H1 (cell line): ENCODE measurements around the gene CTNND2. TPM values are rescaled to one million over a fixed set of nuclear protein-coding genes. Genes with fewer than 3 reads are reported as not detected.

Experiments
- CTCF ChIA-PET: fragments of 300-600 bp; sonication (Branson Sonifier 250); formaldehyde crosslinking; loops from one replicate; lab custom pipeline; 2021; ENCODE audit not compliant: partially characterized antibody; lab: Charles Lee
- POLR2A ChIA-PET: fragments of 300-600 bp; sonication (Branson Sonifier 250); formaldehyde crosslinking; loops from one replicate; lab custom pipeline; 2021; ENCODE audit warnings: inconsistent platforms; ENCODE audit not compliant: partially characterized antibody; lab: Charles Lee
- DNase-seq, 2 experiments: peaks; one replicate each; pipeline versions ENCODE4 v3.0.0 to v3.0.0-alpha.2; 2010 to 2022; ENCODE audit warnings: low spot score in 2 of 2, low read depth in 1 of 2, mixed read lengths in 1 of 2
- FAIRE-seq: peaks from 2 replicates; lab custom pipeline; 2011; peaks lifted over from hg19 to GRCh38; lab: Jason Lieb, UNC
- H2AFZ ChIP-seq: 2 replicates; pipeline ENCODE4 v1.8.1; 2012; ENCODE audit warnings: low read length, inconsistent platforms
- H2AK5ac ChIP-seq: 2 replicates; pipeline ENCODE4 v1.6.1; 2013; ENCODE audit warnings: low read depth, low read length
- H2BK120ac ChIP-seq: replicated peaks from 2 replicates; pipeline ENCODE3; 2013; ENCODE audit warnings: low read depth, low read length, inconsistent platforms
- H2BK12ac ChIP-seq: 2 replicates; pipeline ENCODE4 v1.6.1; 2013; ENCODE audit warnings: low read depth, low read length
- H2BK15ac ChIP-seq: 2 replicates; pipeline ENCODE4 v1.6.1; 2013; ENCODE audit warnings: low read length
- H2BK20ac ChIP-seq: 2 replicates; pipeline ENCODE4 v1.6.1; 2013; ENCODE audit warnings: low read length
- H2BK5ac ChIP-seq: 2 replicates; pipeline ENCODE4 v1.6.1; 2013; ENCODE audit warnings: low read depth, low read length
- H3K14ac ChIP-seq: 2 replicates; pipeline ENCODE4 v1.6.1; 2013; ENCODE audit warnings: inconsistent platforms; ENCODE audit not compliant: insufficient read length
- H3K18ac ChIP-seq: 2 replicates; pipeline ENCODE4 v1.6.1; 2013; ENCODE audit warnings: low read length; ENCODE audit errors: extremely low read depth
- H3K23ac ChIP-seq: 2 replicates; pipeline ENCODE4 v1.6.1; 2013; ENCODE audit warnings: inconsistent platforms; ENCODE audit not compliant: insufficient read length
- H3K23me2 ChIP-seq: 2 replicates; pipeline ENCODE4 v1.6.1; 2013; ENCODE audit warnings: low read depth, low read length
- H3K27ac ChIP-seq: 2 replicates; pipeline ENCODE4 v1.6.1; 2011; ENCODE audit warnings: low read depth, low read length, inconsistent platforms
- H3K27me3 ChIP-seq, 4 experiments: replicated peaks in 1 of 4; 1 replicate in 1 of 4; 2 replicates in 3 of 4; pipeline versions ENCODE4 v1.6.1 to v1.8.1; 2011 to 2013; ENCODE audit warnings: low read length in 3 of 4, mild to moderate bottlenecking in 3 of 4, inconsistent platforms in 2 of 4, mixed read lengths in 2 of 4, moderate library complexity in 1 of 4; ENCODE audit not compliant: control insufficient read depth in 3 of 4, insufficient read depth in 3 of 4; ENCODE audit errors: extremely low read depth in 1 of 4
- H3K36me3 ChIP-seq, 4 experiments: 2 replicates each; pipeline versions ENCODE4 v1.6.1 to v1.8.1; 2011 to 2013; ENCODE audit warnings: mild to moderate bottlenecking in 4 of 4, low read length in 3 of 4, moderate library complexity in 2 of 4, control low read depth in 1 of 4, inconsistent platforms in 1 of 4; ENCODE audit not compliant: insufficient read depth in 4 of 4, control insufficient read depth in 2 of 4
- H3K4ac ChIP-seq: replicated peaks from 2 replicates; pipeline ENCODE3; 2013; ENCODE audit warnings: low read length, low read depth, mixed read lengths, inconsistent platforms; ENCODE audit not compliant: insufficient read length
- H3K4me1 ChIP-seq, 4 experiments: replicated peaks in 1 of 4; 1 replicate in 1 of 4; 2 replicates in 3 of 4; pipeline versions ENCODE4 v1.6.1 to v1.8.1; 2011 to 2013; ENCODE audit warnings: low read length in 3 of 4, inconsistent platforms in 2 of 4, mixed read lengths in 1 of 4; ENCODE audit not compliant: insufficient read depth in 4 of 4, control insufficient read depth in 3 of 4
- H3K4me2 ChIP-seq, 2 experiments: 2 replicates each; pipeline versions ENCODE4 v1.6.1 to v1.8.1; 2011 to 2013; ENCODE audit warnings: low read depth in 2 of 2, low read length in 2 of 2, control low read depth in 1 of 2, inconsistent platforms in 1 of 2, mild to moderate bottlenecking in 1 of 2; ENCODE audit not compliant: insufficient read depth in 1 of 2
- H3K4me3 ChIP-seq, 4 experiments: fragments of 200-600, 300-600 bp in 1 of 4; sonication (generic), shearing (Covaris generic), sonication (Bioruptor Twin) in 1 of 4; 2 replicates each; pipeline versions ENCODE4 v1.5.1 to v1.8.1; 2011 to 2016; ENCODE audit warnings: low read length in 4 of 4, low read depth in 3 of 4, control low read depth in 2 of 4, inconsistent platforms in 2 of 4, mild to moderate bottlenecking in 2 of 4, mixed read lengths in 1 of 4, moderate library complexity in 1 of 4; ENCODE audit not compliant: insufficient read depth in 2 of 4; ENCODE audit errors: extremely low read depth in 1 of 4
- H3K56ac ChIP-seq: replicated peaks from 2 replicates; pipeline ENCODE3; 2013; ENCODE audit warnings: low read depth, mild to moderate bottlenecking, mixed read lengths, low read length, inconsistent platforms; ENCODE audit not compliant: insufficient read length
- H3K79me1 ChIP-seq: 2 replicates; pipeline ENCODE4 v1.6.1; 2013; ENCODE audit warnings: low read depth, low read length, control low read depth
- H3K79me2 ChIP-seq, 2 experiments: 2 replicates each; pipeline versions ENCODE4 v1.6.1 to v1.8.1; 2012 to 2013; ENCODE audit warnings: low read length in 2 of 2, mild to moderate bottlenecking in 2 of 2, inconsistent platforms in 1 of 2; ENCODE audit not compliant: insufficient read depth in 2 of 2, control insufficient read depth in 1 of 2
- H3K9ac ChIP-seq, 4 experiments: replicated peaks in 1 of 4; 1 replicate in 1 of 4; 2 replicates in 3 of 4; pipeline versions ENCODE4 v1.6.1 to v1.8.1; 2011 to 2013; ENCODE audit warnings: low read depth in 3 of 4, low read length in 3 of 4, control low read depth in 2 of 4, mild to moderate bottlenecking in 2 of 4, moderate library complexity in 2 of 4, inconsistent platforms in 1 of 4; ENCODE audit errors: extremely low read depth in 1 of 4
- H3K9me3 ChIP-seq, 2 experiments: 2 replicates each; pipeline versions ENCODE4 v1.6.1 to v1.8.1; 2012 to 2013; ENCODE audit warnings: mild to moderate bottlenecking in 2 of 2, moderate library complexity in 2 of 2, control low read depth in 1 of 2, inconsistent platforms in 1 of 2, low read depth in 1 of 2, low read length in 1 of 2, mixed read lengths in 1 of 2; ENCODE audit not compliant: insufficient read depth in 2 of 2
- H4K20me1 ChIP-seq, 2 experiments: replicated peaks in 1 of 2; 2 replicates each; pipeline versions ENCODE3 to v1.8.1; 2011 to 2013; ENCODE audit warnings: inconsistent platforms in 2 of 2, low read length in 2 of 2, mild to moderate bottlenecking in 1 of 2; ENCODE audit not compliant: insufficient read depth in 2 of 2, control insufficient read depth in 1 of 2
- H4K5ac ChIP-seq: 2 replicates; pipeline ENCODE4 v1.6.1; 2013; ENCODE audit warnings: low read length, low read depth, mixed read lengths, inconsistent platforms; ENCODE audit not compliant: insufficient read length
- H4K8ac ChIP-seq: 2 replicates; pipeline ENCODE4 v1.8.0; 2013; ENCODE audit warnings: mild to moderate bottlenecking, moderate library complexity, low read length, inconsistent platforms; ENCODE audit not compliant: insufficient read depth; ENCODE audit errors: extremely low read depth
- H4K91ac ChIP-seq: replicated peaks from 2 replicates; pipeline ENCODE3; 2013; ENCODE audit warnings: low read length, mixed read lengths, inconsistent platforms; ENCODE audit not compliant: insufficient read length
- CEBPB ChIP-seq: IDR thresholded peaks from 2 replicates; pipeline ENCODE4 v1.6.1; 2012; ENCODE audit warnings: low read depth, low read length
- CTBP2 ChIP-seq: IDR thresholded peaks from 2 replicates; pipeline ENCODE4 v1.7.0; 2011; ENCODE audit warnings: borderline replicate concordance, mild to moderate bottlenecking, moderate library complexity, mixed read lengths, low read length; ENCODE audit not compliant: insufficient read depth, insufficient read length
- EP300 ChIP-seq, 2 experiments: IDR thresholded peaks; 1 replicate in 1 of 2; 2 replicates in 1 of 2; pipeline ENCODE4 v1.6.1; 2011 to 2012; ENCODE audit warnings: low read depth in 2 of 2, low read length in 2 of 2, mild to moderate bottlenecking in 2 of 2, borderline replicate concordance in 1 of 2, inconsistent platforms in 1 of 2, moderate library complexity in 1 of 2
- EZH2 ChIP-seq: fragments of 200-600 bp; sonication (generic); IDR thresholded peaks from 2 replicates; pipeline ENCODE4 v1.7.1; 2012; ENCODE audit warnings: low read depth, mild to moderate bottlenecking, moderate library complexity, low read length, inconsistent platforms; ENCODE audit not compliant: severe bottlenecking
- JUN ChIP-seq: IDR thresholded peaks from 2 replicates; pipeline ENCODE4 v1.6.1; 2011; ENCODE audit warnings: low read depth, mild to moderate bottlenecking, improper control_type of control experiment, low read length
- MAFK ChIP-seq: IDR thresholded peaks from 2 replicates; pipeline ENCODE4 v1.6.1; 2012; ENCODE audit warnings: low read depth, mild to moderate bottlenecking, improper control_type of control experiment, low read length
- NANOG ChIP-seq: IDR thresholded peaks from 2 replicates; pipeline ENCODE4 v1.6.1; 2011; ENCODE audit warnings: low read length, low read depth, mild to moderate bottlenecking, inconsistent platforms; ENCODE audit not compliant: insufficient read depth, poor library complexity, severe bottlenecking
- SP2 ChIP-seq: IDR thresholded peaks from 2 replicates; pipeline ENCODE4 v1.6.1; 2012; ENCODE audit warnings: mild to moderate bottlenecking, low read length, inconsistent platforms
- WGBS, 2 experiments: shearing (Covaris generic) in 1 of 2; methylation state at CpG; one replicate each; pipeline versions ENCODE4 v1.1.6 to v1.1.7; 2013 to 2015; ENCODE audit warnings: low lambda C conversion rate in 2 of 2, mixed read lengths in 2 of 2, inconsistent platforms in 1 of 2, low coverage in 1 of 2, missing lambda C conversion rate in 1 of 2; ENCODE audit not compliant: insufficient replicate concordance in 2 of 2, insufficient coverage in 1 of 2, insufficient read length in 1 of 2; ENCODE audit errors: extremely low coverage in 1 of 2, missing lambda C conversion rate in 1 of 2; 5-methylcytosine and 5-hydroxymethylcytosine counted together
- polyA plus RNA-seq, 7 experiments: library from polyadenylated mRNA; depleted of rRNA in 3 of 7; stranded (reverse) in 5 of 7; unstranded in 2 of 7; fragments of >200 nt in 5 of 7; fragments of 200-250 nt in 2 of 7; gene quantifications; 1 replicate in 5 of 7; 2 replicates in 1 of 7; 4 replicates in 1 of 7; pipeline versions ENCODE4 v1.2.1 to v1.2.3, GENCODE V29; 2011 to 2013; ENCODE audit warnings: missing spikeins in 2 of 7, mixed read lengths in 2 of 7
- total RNA-seq: library from RNA; stranded (reverse); fragmentation: NEBNext Ultra II Directional; extraction: Animal tissue kit (Norgen Biotek cat#: 25700); gene quantifications from 2 replicates; pipeline ENCODE4 v1.2.1, GENCODE V29; 2021

CTNND2 gene
- total and polyA plus RNA-seq, 2 of the 8 experiments (the other 6 are each of a cell fraction or from before 2014, with no cell fraction given): 7.4 to 14.2 TPM

- Histone ChIP-seq H3K9me3 (no peaks in the 10 kb centered on the region), H2AFZ (no peak overlapping the region), H3K4me2 (no peak overlapping the region), H3K4me1 (no peaks in the 10 kb centered on the region), H3K27ac (no peak overlapping the region), H3K18ac (no peak overlapping the region), H3K14ac (no peak overlapping the region), H2BK15ac (no peak overlapping the region), H4K91ac (no peak overlapping the region), H3K79me1 (no peaks in the 10 kb centered on the region), H3K4ac (no peak overlapping the region), H4K5ac (no peak overlapping the region), H2AK5ac (no peak overlapping the region), H3K23me2 (no peaks in the 10 kb centered on the region), H3K56ac (no peak overlapping the region), H2BK20ac (no peak overlapping the region), H3K36me3 (no peaks in the 10 kb centered on the region), H3K23ac (no peak overlapping the region), H4K8ac (no peak overlapping the region), H2BK5ac (no peak overlapping the region), H3K4me3 (no peak overlapping the region), H4K20me1 (no peaks in the 10 kb centered on the region), H3K79me2 (no peaks in the 10 kb centered on the region), H2BK120ac (no peak overlapping the region), H3K27me3 (no peaks in the 10 kb centered on the region), H2BK12ac (no peak overlapping the region), H3K9ac (no peak overlapping the region)
- POLR2A ChIA-PET: no interaction called here
- CTCF ChIA-PET: no interaction called here
- DNase-seq (no peak), FAIRE-seq (no peak)
- 95% methylated on average over 5 of the region's 5 CpGs; no CpG with 5 or more reads in 1 of the 2 experiments for WGBS, 2 experiments
- TF ChIP-seq CEBPB: no peak
- TF ChIP-seq MAFK: no peak
- no peak for TF ChIP-seq CTBP2
- TF ChIP-seq JUN: no peak
- no peak for TF ChIP-seq SP2
- no peak for TF ChIP-seq NANOG
- no peak for TF ChIP-seq EP300 (IDR thresholded peaks at IDR 0.05; ENCODE audit: borderline replicate concordance in 1 of 2, low read depth in 2 of 2, low read length in 2 of 2)
- no peak for TF ChIP-seq EZH2
Observed at GRCh38 chr5:11324521-11325289, 579.5 kb downstream of the CTNND2 start.
